GM04503 (cell line): ENCODE measurements around the gene CDKAL1.
A peak's percentile ranks its signal among the peaks of the same experiment; 100 is the strongest.

Experiments used
- DNase-seq: peaks from one replicate; pipeline ENCODE4 v3.0.0-alpha.2; 2012; ENCODE audit warnings: low read depth

CDKAL1 gene

GRCh38 chr6:20927130-20927860 is 393.0 kb downstream of the CDKAL1 start:
- DNase-seq = no peak

DNA sequence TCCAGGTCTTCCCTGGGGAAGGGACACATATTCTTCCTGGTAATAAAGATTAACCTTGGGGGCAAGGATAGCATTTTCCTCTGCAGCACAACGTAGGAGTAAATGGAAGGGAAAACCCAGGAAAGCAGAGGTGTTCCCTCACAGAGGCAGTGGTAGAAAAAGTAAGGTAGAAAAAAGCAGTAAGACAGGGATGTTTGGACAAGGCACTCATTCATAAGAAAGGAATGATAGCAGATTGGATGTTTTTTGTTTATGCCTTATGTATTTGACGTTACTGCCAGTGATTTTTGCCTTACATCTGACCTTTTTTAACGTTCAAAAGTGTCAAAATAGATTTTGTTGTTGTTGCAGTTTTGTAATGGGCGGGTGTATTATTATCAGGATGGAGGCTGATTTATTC is 395.0 kb downstream of the CDKAL1 start:
- DNase-seq = no peak

GRCh38 chr6:20931093-20931492 is 396.8 kb downstream of the CDKAL1 start:
- no peak for DNase-seq

- DNase-seq = no peak
Measured at GRCh38 chr6:20931772-20932171, 397.5 kb downstream of the CDKAL1 start.

GRCh38 chr6:20932284-20932683 is 398.0 kb downstream of the CDKAL1 start:
- no peak for DNase-seq

- no peak for DNase-seq
Measured at GRCh38 chr6:20933057-20933788, 399.0 kb downstream of the CDKAL1 start.

- no peak for DNase-seq
Measured at GRCh38 chr6:20936949-20937348, 402.7 kb downstream of the CDKAL1 start.

DNA sequence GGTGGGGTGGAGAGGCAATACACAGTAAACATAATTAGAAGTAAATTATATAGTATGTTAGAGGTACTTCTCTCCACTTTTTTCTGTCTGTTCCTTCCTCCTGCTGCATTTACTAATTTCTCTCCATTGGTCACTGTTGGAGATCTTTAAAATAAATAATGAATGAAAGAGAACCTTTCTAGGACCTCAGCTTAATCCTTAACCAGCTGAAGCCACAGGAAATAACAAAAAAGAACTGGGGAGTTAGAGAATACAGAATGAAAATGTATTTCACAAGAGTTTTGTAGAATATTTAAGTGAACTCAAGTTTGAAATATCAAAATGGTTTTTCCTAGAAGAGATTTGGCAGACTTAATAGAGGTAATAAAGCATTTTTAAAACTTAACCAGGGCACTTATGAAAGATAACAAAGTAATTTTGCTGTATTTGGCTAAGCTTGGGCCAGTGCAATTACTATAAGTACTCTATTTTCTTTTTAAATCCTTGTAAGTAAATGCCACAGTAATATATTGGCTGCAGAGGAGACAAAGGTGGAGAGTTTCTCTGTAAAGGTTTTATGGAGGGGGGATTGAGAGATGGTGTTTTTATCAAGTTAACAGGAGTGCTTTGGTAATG is 405.0 kb downstream of the CDKAL1 start:
- DNase-seq = no peak

GRCh38 chr6:20943040-20943627 is 408.9 kb downstream of the CDKAL1 start:
- DNase-seq = no peak

GRCh38 chr6:20943922-20944321 is 409.7 kb downstream of the CDKAL1 start:
- DNase-seq = no peak

DNA sequence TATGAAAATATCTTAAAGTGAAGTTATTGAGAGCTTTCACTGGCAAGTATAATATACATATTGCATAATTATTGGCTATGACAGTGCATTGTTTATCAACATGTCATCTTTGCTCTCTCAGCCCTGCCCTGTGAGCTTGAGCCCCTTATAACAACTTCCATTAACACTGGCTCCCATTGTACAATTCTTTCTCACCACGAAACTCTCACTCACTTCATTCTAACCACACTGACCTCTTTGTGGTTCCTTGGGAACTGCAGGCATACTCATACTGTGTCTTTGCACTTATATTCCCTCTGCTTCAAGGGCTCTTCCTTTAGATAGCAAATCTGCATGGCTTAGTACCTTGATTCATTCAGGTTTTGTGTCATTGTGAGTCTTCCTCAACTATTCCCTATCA is 411.8 kb downstream of the CDKAL1 start:
- DNase-seq = peak; percentile 3

DNA sequence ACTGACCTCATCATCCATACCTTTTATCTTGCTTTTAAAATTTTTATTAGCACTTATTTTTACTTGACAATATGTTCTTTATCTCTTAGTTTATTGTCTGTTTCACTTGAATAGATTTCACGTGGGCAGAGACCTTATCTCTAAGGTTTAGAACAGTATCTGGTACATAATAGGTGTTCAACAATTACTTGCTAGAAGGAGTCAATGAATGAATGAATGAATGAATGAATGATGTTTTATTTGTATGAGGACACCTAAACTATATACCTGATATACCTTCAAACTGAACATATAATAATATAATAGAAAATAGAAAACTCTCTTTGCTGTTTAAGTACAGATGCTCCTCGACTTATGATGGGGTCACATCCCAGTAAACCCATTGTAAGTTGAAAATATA is 412.6 kb downstream of the CDKAL1 start:
- no peak for DNase-seq

DNA sequence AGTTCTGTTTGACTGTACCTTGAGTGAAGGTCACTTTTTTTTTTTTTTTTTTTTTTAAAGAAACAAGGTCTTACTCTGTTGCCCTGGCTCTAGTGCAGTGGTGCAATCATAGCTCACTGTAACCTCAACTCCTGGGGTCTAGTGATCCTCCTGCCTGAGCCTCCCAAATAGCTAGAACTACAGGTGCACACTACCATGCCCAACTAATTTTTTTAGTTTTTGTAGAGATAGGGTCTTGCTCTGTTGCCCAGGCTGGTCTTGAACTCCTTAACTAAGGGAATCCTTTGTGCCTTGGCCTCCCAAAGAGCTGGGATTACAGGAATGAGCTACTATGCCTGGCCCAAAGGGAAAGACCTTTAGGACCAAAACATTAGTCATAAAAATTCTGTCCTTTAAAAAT is 413.7 kb downstream of the CDKAL1 start:
- DNase-seq = no peak

DNA sequence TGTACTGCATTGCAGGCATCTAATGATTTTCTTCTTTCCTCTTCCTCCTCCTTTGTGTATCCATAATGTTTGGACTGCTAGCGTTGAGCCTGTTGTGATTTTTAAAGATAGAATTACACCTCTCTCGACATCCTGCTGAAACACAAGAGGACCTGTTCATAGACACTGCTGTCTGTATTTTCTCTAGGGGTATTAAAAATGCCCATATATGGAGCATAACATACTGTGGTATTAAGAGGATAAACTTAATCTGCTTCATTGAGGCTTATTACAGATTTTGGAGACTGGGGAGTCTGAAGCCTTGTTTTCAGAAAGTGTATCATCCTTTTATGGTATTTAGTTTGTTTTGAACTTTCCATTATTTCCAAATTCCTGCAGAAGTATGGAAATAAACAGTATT is 414.3 kb downstream of the CDKAL1 start:
- DNase-seq = no peak

- no peak for DNase-seq
Measured at GRCh38 chr6:20949138-20949537, 414.9 kb downstream of the CDKAL1 start.

DNA sequence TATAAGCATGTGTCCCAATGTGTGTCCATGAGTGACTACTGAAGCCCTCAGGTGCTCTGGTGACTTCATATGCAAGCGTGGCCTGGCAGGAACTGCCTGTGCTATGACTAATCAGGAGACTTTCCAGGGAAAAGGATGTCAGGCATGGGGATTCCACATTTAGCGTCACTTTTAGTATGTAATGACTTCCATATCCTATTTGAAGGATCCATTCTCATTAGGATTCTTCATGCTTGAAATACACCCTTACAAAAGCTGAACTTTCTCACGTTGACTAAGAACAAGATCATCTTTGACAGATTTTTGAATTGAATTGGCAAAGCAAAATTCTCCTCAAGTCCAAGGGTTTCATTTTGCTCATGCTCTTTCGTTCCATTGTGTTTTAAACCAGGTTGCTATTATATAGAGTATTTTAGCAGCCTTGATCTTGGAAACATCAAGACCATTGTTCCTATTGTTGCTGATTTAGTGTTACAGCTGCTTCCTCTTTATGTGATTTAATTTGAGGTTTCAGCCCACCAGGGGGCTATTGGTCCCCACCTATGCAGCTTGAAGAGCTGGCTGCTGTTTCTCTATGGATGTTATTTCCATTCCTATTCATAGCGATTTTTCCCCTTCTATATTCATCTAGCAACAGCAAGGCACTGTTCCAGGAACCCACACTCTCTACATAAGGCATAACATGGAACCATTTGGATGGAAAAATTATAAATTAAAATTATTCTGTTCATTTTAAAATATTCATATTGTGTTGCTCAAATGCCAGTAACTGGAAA is 418.6 kb downstream of the CDKAL1 start:
- peak; percentile 41 for DNase-seq

DNA sequence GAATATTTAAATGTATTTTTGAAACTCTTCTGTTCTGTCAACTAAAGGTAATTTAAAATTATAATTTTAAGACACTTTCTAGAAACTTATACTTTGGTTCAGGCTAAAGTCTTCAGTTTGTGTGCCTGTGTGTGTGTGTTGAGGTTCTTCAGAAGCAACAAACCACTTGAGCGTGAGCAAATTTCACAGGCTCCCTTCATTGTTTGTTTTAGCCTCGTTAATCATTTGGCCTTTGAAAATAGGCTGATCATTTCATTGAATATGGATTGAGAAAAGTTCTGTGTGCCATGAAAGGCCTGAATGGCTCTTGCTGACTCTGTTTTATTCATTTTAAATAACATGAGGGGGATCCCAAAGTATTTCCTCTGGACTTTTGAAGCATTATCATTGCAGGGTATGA is 420.1 kb downstream of the CDKAL1 start:
- no peak for DNase-seq

GRCh38 chr6:20955131-20955530 is 420.9 kb downstream of the CDKAL1 start:
- DNase-seq = no peak

DNA sequence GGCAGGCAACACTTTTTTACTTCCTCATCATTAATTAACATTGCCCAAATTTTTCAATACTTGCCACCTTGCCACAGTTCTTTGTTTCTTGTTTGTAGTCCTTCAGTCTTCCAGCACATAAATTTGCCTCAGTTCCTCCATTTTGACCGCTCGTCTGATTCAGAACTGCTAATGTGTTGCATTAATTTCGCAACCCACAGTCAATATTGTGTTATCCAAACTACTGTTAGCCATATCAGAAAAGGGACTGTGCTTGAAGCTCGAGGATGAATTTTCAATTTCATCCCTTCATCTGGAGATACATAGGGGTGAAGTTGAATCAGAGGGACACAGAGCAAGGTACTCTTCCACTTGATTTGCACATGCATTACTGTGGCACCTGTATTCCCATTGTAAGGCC is 421.5 kb downstream of the CDKAL1 start:
- no peak for DNase-seq

DNA sequence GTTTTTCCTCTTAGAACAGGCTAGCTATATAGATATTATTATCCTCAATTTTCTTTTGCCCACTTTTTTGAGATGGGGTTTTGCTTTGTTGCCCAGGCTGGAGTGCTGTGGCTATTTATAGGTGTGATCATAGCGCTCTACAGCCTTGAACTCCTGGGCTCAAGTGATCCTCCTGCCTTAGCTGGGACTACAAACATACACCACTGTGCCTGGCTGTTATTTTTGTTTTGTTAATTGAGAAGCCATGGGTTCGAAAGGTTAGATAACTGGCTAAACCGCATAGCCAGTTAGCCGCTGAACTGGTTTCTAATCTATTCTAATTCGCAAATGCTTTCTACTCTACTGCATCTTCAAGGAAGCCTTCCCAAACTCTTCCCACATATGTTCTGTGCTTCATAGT is 425.8 kb downstream of the CDKAL1 start:
- no peak for DNase-seq

DNA sequence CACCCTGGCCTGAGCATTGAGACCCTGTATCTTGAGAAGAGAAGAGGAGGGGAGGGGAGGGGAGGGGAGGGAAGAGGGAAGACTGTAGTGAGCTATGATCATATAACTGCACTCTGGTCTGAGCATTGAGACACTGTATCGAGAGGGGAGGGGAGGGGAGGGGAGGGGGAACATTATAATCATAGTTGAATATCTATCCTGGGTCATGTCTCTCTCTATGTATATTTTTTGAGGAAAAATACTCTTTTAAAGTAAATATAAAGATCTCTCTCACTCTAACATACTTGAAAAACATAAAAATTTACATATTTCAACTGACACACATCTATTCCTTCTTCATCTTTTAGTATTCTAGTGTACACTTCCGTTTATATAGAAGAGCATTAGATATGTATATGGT is 431.0 kb downstream of the CDKAL1 start:
- DNase-seq = no peak

- no peak for DNase-seq
Measured at GRCh38 chr6:20965915-20966314, 431.7 kb downstream of the CDKAL1 start.
